HG03045 (cell line): ENCODE measurements around the gene CFAP73.

Experiments used
- ATAC-seq: cut with Tn5 transposase; IDR thresholded peaks from one replicate; pipeline ENCODE4 v1.9.1; 2021; ENCODE audit warnings: mild to moderate bottlenecking, moderate library complexity; ENCODE audit not compliant: unreplicated experiment

The CFAP73 gene

GRCh38 chr12:113119980-113120669 is 29.4 kb upstream of the CFAP73 start:
- ATAC-seq, result no peak

- ATAC-seq, result no peak
Observed at GRCh38 chr12:113120670-113121370, 28.7 kb upstream of the CFAP73 start.

- ATAC-seq, result no peak
Observed at GRCh38 chr12:113127791-113128199, 21.7 kb upstream of the CFAP73 start.

- ATAC-seq, result no peak
Observed at GRCh38 chr12:113128802-113129663, 20.5 kb upstream of the CFAP73 start.

- ATAC-seq, result no peak
Observed at GRCh38 chr12:113129664-113130456, 19.7 kb upstream of the CFAP73 start.

GRCh38 chr12:113130457-113131135 is 18.9 kb upstream of the CFAP73 start:
- ATAC-seq, result no peak

- no peak for ATAC-seq
Observed at GRCh38 chr12:113131556-113131955, 18.0 kb upstream of the CFAP73 start.

GRCh38 chr12:113133036-113133435 is 16.5 kb upstream of the CFAP73 start:
- no peak for ATAC-seq

GRCh38 chr12:113133666-113134065 is 15.9 kb upstream of the CFAP73 start:
- ATAC-seq, result no peak

- no peak for ATAC-seq
Observed at GRCh38 chr12:113134071-113134470, 15.5 kb upstream of the CFAP73 start.

GRCh38 chr12:113134521-113134951 is 15.0 kb upstream of the CFAP73 start:
- ATAC-seq, result no peak

GRCh38 chr12:113135178-113136127 is 14.1 kb upstream of the CFAP73 start, which contains the start of gene RASAL1:
RASAL1 (minus strand) TSS chr12:113135761; CDS start chr12:113135462, 299 bp downstream.
- no peak for ATAC-seq

- no peak for ATAC-seq
Observed at GRCh38 chr12:113136128-113136989, 13.2 kb upstream of the CFAP73 start.

GRCh38 chr12:113136990-113137511 is 12.5 kb upstream of the CFAP73 start:
- no peak for ATAC-seq

GRCh38 chr12:113137861-113138783 is 11.4 kb upstream of the CFAP73 start:
- no peak for ATAC-seq

GRCh38 chr12:113138826-113139225 is 10.7 kb upstream of the CFAP73 start:
- no peak for ATAC-seq

GRCh38 chr12:113140706-113141105 is 8.8 kb upstream of the CFAP73 start:
- no peak for ATAC-seq
